Vagina (tissue), 2 donors: Measurements from ENCODE around the gene SPINK1. TPM values are rescaled to one million over a fixed set of nuclear protein-coding genes. Genes with fewer than 3 reads are reported as not detected.
A peak's percentile ranks its signal among the peaks of the same experiment; 100 is the strongest.
"Not testable (repeated sequence)": the region's sequence is repeated elsewhere in the genome, so short reads cannot be mapped to it uniquely, and the experiment has no call there.

Experiments
- DNase-seq, 2 donors: peaks; one replicate each; pipeline ENCODE4 v3.0.0-alpha.2; 2017; ENCODE audit errors: extremely low spot score in 2 of 2
- H3K27ac ChIP-seq: fragments of 200-600 bp; sonication (generic); one replicate; pipeline ENCODE4 v1.5.1; 2019
- H3K27me3 ChIP-seq: fragments of 200-600 bp; sonication (generic); one replicate; pipeline ENCODE4 v1.5.1; 2019
- H3K36me3 ChIP-seq, 2 donors: fragments of 200-600 bp; sonication (generic); one replicate each; pipeline ENCODE4 v1.5.1; 2017 to 2019
- H3K4me1 ChIP-seq: fragments of 200-600 bp; sonication (generic); one replicate; pipeline ENCODE4 v1.5.1; 2019
- H3K4me3 ChIP-seq, 2 donors: fragments of 200-600 bp; sonication (generic); 1 replicate in 1 of 2; 2 replicates in 1 of 2; pipeline ENCODE4 v1.5.1; 2016 to 2019
- H3K9me3 ChIP-seq: fragments of 200-600 bp; sonication (generic); one replicate; pipeline ENCODE4 v1.5.1; 2019
- POLR2A ChIP-seq, 2 donors: fragments of 450-650 bp; IDR thresholded peaks; one replicate each; pipeline ENCODE4 v1.6.1; 2017; ENCODE audit warnings: antibody characterized with exemption in 2 of 2, mild to moderate bottlenecking in 2 of 2, moderate library complexity in 2 of 2
- POLR2AphosphoS5 ChIP-seq, 2 donors: sonication (generic); formaldehyde crosslinking; IDR thresholded peaks; one replicate each; pipeline ENCODE4 v1.9.0; 2017; ENCODE audit warnings: antibody characterized with exemption in 2 of 2, mild to moderate bottlenecking in 2 of 2, low read depth in 1 of 2; ENCODE audit not compliant: insufficient read depth in 1 of 2
- intact Hi-C: fragments of 100-400 bp; cut with DNase I; formaldehyde crosslinking; loops from one replicate; pipeline ENCODE4 v1.15.1; 2023
- total RNA-seq: library from RNA; depleted of rRNA; stranded (reverse); fragments of >200 nt; gene quantifications from one replicate; pipeline ENCODE4 v1.2.3, GENCODE V29; 2016
- TF ChIP-seq, protein P1 (sequence below), 3 experiments: fragments of 450-650 bp in 2 of 3; fragments of 200-600 bp in 1 of 3; sonication (generic) in 1 of 3; IDR thresholded peaks; one replicate each; pipeline ENCODE4 v1.5.1; 2017 to 2019; ENCODE audit warnings: antibody characterized with exemption in 3 of 3, mild to moderate bottlenecking in 2 of 3, moderate library complexity in 2 of 3

Gene SPINK1
- total RNA-seq, 1 donor from 2014 or later, result not detected

DNA sequence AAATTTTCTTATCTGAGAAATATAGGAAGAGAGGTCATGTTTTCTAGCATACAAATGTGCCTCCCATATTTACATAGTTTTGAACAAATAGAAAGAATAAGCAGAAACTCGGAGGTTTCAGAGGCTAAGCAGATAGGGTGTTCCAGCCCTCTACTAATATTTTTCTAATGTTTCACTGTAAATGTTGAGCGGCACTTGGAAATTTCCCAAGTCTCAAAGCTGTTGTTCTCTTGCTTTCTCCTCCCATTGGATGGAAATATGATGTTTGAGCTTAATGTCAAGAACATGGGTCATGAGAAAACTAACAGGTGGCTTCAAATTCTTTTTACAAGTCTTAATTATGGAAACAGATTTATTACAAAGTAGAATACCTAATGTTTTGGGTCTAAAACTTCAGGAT lies 5.1 kb downstream of the SPINK1 start:
- no peak overlapping the region for H3K4me3 ChIP-seq
- no peak for DNase-seq
- H3K36me3 ChIP-seq, result no peaks in the 10 kb centered on the region
- TF ChIP-seq, protein P1, sequence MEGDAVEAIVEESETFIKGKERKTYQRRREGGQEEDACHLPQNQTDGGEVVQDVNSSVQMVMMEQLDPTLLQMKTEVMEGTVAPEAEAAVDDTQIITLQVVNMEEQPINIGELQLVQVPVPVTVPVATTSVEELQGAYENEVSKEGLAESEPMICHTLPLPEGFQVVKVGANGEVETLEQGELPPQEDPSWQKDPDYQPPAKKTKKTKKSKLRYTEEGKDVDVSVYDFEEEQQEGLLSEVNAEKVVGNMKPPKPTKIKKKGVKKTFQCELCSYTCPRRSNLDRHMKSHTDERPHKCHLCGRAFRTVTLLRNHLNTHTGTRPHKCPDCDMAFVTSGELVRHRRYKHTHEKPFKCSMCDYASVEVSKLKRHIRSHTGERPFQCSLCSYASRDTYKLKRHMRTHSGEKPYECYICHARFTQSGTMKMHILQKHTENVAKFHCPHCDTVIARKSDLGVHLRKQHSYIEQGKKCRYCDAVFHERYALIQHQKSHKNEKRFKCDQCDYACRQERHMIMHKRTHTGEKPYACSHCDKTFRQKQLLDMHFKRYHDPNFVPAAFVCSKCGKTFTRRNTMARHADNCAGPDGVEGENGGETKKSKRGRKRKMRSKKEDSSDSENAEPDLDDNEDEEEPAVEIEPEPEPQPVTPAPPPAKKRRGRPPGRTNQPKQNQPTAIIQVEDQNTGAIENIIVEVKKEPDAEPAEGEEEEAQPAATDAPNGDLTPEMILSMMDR (IDR thresholded peaks at IDR 0.05), result no peak
- TF ChIP-seq POLR2AphosphoS5 (IDR thresholded peaks at IDR 0.05; ENCODE audit: insufficient read depth in 1 of 2, low read depth in 1 of 2) (no peak), POLR2A (IDR thresholded peaks at IDR 0.05) (no peak)
- H3K4me1 ChIP-seq, result no peaks in the 10 kb centered on the region
- intact Hi-C loops, result loop anchor here (10.0 kb wide), 1 partner anchor 202 kb away; no protein-coding TSS in a partner anchor
- no peak overlapping the region for H3K27ac ChIP-seq
- H3K27me3 ChIP-seq, result no peaks in the 10 kb centered on the region
- H3K9me3 ChIP-seq, result no peaks in the 10 kb centered on the region

DNA sequence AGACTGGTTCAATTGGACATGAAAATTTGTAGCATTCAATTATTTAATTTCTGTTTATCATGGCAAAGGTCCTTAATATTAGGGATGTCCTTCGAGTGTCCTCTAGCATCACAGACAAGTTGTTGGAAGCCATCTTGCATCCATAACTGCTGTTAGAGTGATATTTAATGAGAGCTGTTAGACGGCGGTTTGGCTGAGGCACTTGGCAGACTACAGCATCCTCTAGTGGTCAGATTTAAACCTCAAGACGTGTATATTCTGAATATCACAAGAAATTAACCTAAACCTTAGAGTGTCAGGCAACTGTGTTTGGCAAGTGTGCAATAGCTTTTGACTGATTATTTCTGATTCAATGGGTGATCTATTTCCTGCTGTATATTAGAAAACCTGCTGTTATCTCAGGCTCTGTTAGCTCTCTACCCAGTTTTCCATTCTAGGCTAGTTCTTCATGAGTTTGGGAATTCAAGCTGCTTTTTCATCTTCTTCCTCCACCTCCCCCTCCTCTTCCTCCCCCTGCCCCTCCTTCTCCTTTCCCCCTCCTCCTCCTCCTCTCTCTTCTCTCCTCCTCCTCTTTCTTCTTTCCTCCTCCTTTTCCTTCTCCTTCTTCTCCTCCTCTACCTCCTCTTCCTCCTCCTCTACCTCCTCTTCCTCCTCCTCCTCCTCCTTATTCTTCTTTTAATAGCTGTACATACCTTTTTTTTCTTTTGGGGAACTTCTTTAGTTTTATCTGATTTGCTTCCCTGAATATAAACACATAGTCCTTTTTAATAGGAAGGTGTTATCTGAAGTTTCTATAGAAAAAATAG lies 8.6 kb downstream of the SPINK1 start:
- intact Hi-C loops, result loop anchor here (10.0 kb wide), 1 partner anchor 198 kb away; no protein-coding TSS in a partner anchor
- Histone ChIP-seq H3K9me3 (no peaks in the 10 kb centered on the region), H3K27me3 (no peaks in the 10 kb centered on the region), H3K4me3 (no peak overlapping the region), H3K4me1 (no peaks in the 10 kb centered on the region), H3K36me3 (no peaks in the 10 kb centered on the region), H3K27ac (no peak overlapping the region)
- no peak for TF ChIP-seq POLR2A (IDR thresholded peaks at IDR 0.05)
- no peak for TF ChIP-seq POLR2AphosphoS5 (IDR thresholded peaks at IDR 0.05; ENCODE audit: insufficient read depth in 1 of 2, low read depth in 1 of 2)
- TF ChIP-seq, protein P1 (IDR thresholded peaks at IDR 0.05), result peak; percentile 2 to 72 (median 56)
- DNase-seq, result no peak

DNA sequence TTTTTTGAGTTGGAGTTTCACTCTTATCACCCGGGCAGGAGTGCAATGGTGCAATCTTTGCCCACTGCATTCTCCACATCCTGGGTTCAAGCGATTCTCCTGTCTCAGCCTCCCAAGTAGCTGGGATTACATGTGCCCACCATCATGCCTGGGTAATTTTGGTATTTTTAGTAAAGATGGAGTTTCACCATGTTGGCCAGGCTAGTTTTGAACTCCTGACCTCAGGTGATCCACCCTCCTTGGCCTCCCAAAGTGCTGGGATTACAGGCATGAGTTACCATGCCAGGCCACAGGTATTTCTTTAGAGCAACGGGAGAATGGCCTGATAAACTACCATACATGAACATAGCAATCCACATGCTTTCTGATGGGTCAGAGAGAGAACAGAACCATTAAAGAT lies 9.2 kb downstream of the SPINK1 start:
- intact Hi-C loops, result loop anchor here (10.0 kb wide), 1 partner anchor 197 kb away; no protein-coding TSS in a partner anchor
- H3K27ac ChIP-seq, H3K4me1 ChIP-seq, H3K36me3 ChIP-seq, DNase-seq, H3K4me3 ChIP-seq, H3K9me3 ChIP-seq, H3K27me3 ChIP-seq: not testable (repeated sequence)

DNA sequence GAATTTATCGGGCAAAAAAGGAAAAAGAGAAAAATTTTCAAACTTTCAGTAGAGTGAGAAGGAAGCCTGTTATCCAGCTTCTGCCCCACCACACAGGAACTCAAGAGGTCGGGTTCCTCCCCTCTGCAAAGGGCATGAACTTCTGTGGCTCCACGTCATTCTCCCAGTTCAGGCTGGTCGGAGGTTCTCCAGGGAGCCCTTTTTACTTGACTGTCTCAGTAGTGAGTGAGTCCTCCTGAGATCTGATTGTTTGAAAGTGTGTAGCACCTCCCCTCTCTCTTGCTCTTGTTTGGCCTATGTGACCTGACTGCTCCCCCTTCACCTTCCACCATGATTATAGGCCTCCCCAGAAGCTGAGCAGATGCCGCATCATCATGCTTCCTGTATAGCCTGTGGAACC lies 9.7 kb downstream of the SPINK1 start:
- TF ChIP-seq, protein P1 (IDR thresholded peaks at IDR 0.05), result no peak
- TF ChIP-seq POLR2A (IDR thresholded peaks at IDR 0.05) (no peak), POLR2AphosphoS5 (IDR thresholded peaks at IDR 0.05; ENCODE audit: insufficient read depth in 1 of 2, low read depth in 1 of 2) (no peak)
- no peak overlapping the region for H3K27ac ChIP-seq
- intact Hi-C loops, result loop anchor here (10.0 kb wide), 1 partner anchor 197 kb away; no protein-coding TSS in a partner anchor
- no peaks in the 10 kb centered on the region for H3K4me1 ChIP-seq
- DNase-seq, result no peak
- no peaks in the 10 kb centered on the region for H3K9me3 ChIP-seq
- no peaks in the 10 kb centered on the region for H3K27me3 ChIP-seq
- H3K4me3 ChIP-seq, result no peak overlapping the region
- H3K36me3 ChIP-seq, result no peaks in the 10 kb centered on the region

DNA sequence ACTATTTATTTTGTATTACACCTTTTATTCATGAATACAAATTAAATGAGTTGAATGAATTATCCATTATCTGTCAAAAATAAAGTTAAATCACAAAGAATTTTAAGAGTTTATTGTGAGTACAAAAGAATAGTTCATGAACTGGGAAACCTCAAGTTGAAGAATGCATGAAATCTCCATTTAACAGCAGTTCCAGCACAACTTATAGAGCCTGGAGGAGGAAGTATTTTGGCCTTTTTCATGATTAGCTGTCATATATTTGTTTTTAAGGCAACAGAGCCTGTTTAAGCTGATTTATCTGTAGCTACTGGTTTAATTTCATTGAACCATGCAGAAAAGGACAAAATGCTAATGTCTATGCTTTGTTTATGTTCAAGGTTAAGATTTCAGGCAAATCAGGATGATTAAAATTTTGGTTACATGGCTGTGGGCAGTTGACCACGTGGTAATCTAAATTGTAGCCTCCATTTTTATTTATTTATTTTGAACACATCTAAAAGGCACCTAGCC lies 12.2 kb downstream of the SPINK1 start:
- TF ChIP-seq, protein P1 (IDR thresholded peaks at IDR 0.05), result no peak
- TF ChIP-seq POLR2A (IDR thresholded peaks at IDR 0.05) (no peak), POLR2AphosphoS5 (IDR thresholded peaks at IDR 0.05; ENCODE audit: insufficient read depth in 1 of 2, low read depth in 1 of 2) (no peak)

More for the DNA sequence above, 12.2 kb downstream of the SPINK1 start:
- DNase-seq, result no peak
- H3K36me3 ChIP-seq, result no peaks in the 10 kb centered on the region
- intact Hi-C loops, result no loop called here
- H3K9me3 ChIP-seq, result no peaks in the 10 kb centered on the region
- H3K27ac ChIP-seq, result no peak overlapping the region
- no peaks in the 10 kb centered on the region for H3K27me3 ChIP-seq
- no peaks in the 10 kb centered on the region for H3K4me1 ChIP-seq
- H3K4me3 ChIP-seq, result no peak overlapping the region
